GM03348 (cell line): ENCODE data around the gene AGMO.

Experiments
- DNase-seq: peaks from one replicate; pipeline ENCODE4 v3.0.0; 2012; ENCODE audit warnings: low spot score

Gene AGMO

DNA sequence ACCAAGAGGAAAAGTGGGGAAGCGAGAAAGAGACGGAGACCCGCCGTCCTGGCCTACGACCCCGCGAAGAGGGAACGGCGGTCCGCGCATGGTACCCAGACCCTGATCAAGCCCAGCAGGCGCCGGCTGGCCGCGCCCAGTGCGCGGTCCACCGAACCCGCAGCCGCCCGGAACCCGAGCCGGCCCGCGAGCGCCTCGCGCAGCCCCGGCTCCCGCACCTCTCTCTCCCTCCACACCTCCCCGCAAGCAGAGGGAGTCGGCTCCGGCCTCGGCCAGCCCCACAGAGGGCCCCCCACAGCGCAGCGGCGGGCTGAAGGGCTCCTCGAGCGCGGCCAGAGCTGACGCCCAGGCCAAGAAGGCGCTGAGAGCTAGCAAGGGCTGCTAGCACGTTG lies 164.7 kb downstream of the AGMO start:
- no peak for DNase-seq

GRCh38 chr7:15396210-15397158 lies 165.3 kb downstream of the AGMO start:
- DNase-seq: no peak

DNA sequence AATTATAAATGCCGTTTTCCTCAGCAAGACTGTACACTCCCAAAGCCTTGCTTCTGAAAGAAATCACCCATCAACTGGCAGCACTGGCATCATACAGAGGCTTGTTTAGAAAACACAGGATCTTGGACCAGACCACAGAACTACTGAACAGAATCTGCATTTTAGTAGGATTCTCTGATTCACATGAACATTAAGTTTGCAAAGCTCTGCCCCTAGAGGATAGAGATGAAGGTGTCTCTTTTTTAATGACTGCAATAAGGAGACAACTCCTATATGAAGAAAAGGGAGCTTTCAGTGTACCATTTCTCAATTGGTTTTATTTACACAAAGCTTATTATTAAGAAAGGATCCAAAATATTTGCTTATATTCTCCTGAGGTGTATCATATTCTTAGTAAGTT lies 172.7 kb downstream of the AGMO start:
- DNase-seq: no peak

DNA sequence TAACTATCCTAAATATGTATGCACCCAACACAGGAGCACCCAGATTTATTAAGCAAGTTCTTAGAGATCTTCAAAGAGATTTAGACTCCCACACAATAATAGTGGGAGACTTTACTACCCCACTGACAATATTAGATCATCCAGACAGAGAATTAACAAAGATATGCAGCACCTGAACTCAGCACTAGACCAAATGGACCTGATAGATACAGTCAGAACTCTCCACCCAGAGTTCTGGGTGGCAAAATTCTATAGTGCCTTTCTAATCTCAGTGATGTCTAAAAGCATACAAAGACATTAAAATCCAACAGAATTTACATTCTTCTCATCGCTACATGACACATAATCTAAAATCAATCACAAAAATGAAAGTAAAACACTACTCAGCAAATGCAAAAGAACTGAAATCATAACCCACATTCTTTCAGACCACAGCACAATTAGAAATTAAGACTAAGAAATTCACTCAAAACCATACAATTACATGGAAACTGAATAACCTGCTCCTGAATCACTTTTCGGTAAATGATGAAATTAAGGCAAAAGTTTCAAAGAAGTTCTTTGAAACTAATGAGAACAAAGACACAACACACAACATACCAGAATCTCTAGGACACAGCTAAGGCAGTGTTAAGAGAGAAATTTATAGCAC lies 183.2 kb downstream of the AGMO start:
- no peak for DNase-seq

GRCh38 chr7:15376600-15376999 lies 185.2 kb downstream of the AGMO start:
- DNase-seq: no peak

DNA sequence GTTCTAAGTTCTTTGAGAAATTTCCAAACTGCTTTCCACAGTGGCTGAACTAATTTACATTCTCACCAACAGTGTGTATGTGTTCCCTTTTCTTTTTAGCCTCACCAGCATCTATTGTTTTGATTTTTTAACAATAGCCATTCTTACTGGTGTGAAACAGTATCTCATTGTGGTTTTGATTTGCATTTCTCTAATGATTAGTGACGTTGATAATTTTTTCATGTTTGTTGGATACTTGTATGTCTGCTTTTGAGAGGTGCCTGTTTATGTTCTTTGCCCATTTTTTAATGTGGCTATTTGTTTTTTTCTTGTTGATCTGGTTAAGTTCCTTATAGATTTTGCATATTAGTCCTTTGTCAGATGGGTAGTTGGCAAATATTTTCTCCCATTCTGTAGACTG lies 191.4 kb downstream of the AGMO start:
- DNase-seq: no peak

DNA sequence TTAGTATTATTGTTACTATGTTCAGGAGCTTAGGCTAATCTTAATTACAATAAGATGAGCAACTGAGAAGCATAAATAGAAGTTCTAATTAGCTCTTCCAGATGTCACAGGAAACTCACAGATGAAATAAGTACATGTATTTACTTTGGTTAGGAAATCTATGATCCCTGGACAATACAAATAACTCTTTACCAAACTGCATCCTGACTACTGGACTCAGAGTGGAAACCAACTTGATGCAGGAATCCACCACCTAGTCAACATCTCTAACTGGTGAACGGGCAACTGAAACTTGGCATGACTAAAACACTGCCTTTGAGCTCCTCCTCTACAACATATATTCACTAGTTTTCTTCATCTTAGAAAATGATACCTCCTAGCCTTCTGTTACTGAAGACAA lies 193.2 kb downstream of the AGMO start:
- no peak for DNase-seq

GRCh38 chr7:15367897-15368296 lies 193.9 kb downstream of the AGMO start:
- DNase-seq: no peak

DNA sequence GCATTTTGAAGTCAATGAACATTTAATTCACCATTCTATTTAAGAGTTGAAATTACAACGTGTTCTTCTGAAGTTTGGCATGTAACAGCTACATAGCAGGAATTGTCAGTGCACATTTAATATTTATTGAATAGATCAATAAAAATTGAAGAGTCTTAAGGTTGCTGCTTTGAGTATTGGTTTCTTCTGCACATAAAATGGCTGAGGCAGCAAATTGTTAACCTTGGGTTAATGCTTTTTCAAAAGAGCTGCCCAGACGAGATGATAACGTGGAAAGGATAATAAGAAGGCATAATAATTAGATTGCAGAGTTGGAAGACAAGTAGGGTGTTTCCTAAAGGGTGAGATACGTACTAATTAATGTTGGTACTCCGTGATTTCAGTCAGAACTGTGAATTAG lies 203.7 kb downstream of the AGMO start:
- DNase-seq: no peak

DNA sequence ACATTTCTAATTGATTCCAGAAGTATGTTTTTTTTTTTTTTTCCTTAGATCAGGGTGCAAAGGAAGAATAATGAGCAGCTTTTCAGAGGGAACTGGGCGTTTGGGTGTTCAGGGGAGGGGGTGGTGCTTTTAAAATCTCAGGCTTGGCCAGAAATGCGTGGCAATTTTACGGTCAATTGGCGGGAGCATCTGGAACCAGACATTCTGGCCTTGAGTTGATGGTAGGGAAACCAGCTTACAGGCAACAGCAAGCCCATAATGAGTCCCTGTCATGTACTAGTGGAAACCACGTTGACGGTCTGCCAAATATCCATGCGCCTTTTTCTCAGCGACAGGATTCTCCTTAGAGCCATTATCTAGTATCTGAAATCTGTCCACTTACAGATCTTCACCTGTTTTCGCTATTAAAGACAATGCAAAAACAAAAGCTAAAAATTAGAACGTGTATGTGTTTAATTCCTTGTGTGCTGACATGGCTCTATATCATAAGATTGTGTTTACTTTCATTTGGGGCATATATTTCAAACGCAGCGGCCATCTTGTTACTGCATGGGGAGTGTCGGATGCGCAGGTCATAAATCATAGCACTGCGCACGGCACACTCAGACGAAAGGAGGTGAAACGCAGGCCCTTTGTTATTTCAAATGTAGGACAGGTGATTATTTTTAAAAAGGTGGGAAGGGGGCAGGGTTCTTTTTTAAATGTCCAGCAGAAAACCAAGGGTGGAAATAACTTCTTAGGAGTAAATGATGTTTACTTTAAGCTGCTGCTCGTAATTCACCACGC lies 209.2 kb downstream of the AGMO start:
- DNase-seq: no peak

DNA sequence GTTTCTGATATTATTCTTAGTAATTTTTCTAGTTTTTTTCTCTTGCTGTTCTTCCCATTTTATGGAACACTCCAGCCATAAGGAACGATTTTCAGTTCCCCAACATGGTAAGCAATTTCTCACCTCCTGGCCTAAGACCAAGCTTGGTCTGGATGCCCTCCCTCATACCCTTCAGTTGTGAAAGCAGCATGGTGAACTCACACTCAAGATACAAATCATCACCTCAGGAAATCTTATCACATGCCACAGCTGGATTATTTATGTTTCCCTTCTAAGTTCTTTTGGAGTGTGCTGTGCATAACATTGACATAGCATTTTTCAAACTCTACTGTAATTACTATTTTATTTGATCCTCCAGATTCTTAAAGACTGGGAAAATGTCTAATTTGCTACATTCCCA lies 216.6 kb downstream of the AGMO start:
- no peak for DNase-seq

GRCh38 chr7:15341817-15342216 lies 220.0 kb downstream of the AGMO start:
- DNase-seq: no peak

DNA sequence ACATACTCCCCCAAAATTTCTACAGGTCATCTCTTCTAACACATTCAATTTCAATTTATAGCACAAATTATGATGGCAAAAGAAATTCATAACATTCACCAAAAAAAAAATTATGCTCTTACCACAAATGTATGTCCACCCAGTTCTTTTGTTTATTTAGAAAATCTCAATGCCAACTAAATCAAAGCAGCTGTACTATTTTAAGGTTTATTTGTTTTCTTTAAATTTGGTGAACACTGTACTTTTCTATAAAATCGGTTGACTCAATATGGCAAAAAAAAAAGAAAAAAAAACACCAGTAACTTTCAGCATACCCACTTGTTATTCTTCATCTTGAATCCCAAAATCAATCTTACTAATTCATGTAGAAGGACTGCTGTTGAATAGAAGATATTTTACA lies 225.7 kb downstream of the AGMO start:
- DNase-seq: no peak

- no peak for DNase-seq
Measured at GRCh38 chr7:15335390-15335789, 226.4 kb downstream of the AGMO start.

- DNase-seq: no peak
Measured at GRCh38 chr7:15334536-15335263, 227.1 kb downstream of the AGMO start.

DNA sequence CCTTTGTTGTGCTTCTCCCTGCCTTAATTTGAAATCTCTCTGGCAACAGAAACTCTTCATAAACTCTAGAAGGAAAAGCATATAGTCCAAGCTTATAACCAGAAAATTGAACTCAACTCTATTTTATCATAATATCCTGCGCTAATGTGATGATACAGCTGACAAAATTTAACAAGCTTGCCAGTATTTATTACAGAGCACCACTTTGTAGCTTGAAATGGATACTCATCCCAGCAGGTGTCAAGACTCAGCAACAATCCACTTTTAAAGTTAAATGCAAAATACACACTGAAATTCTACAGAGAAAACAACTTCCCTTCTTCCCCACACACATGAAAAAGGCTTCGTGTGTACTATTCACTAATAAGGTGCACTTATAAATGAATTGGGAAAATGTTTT lies 228.9 kb downstream of the AGMO start:
- DNase-seq: no peak

- no peak for DNase-seq
Measured at GRCh38 chr7:15330943-15331342, 230.9 kb downstream of the AGMO start.

- DNase-seq: no peak
Measured at GRCh38 chr7:15327001-15327400, 234.8 kb downstream of the AGMO start.

DNA sequence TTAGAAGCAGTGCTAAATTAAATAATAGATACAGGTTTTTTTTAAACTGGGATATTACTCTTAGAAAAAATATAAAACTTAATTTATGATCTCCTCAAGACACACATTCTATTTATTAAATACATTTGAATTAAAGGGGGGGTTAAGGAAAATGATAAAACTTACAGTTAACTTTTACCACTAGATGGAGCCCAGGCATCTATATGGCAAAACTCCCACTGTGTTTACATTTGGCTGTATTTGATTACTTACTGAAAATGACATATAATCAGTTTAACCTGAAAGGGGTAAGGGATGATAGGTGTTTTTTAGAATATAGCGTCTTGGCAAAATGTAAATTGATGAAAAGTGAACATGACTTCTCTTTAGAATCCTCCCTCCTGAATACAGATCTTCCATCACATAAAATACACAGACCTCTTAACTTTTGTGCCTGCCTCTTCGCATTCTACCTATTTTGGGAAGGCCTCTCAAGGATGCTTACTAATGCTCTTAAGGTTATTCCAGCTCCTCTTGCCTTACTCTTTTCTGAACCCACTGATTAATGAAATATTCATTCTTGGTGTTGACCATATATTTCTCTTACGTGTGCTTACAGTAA lies 235.7 kb downstream of the AGMO start:
- DNase-seq: peak; percentile 28

GRCh38 chr7:15323550-15323949 lies 238.3 kb downstream of the AGMO start:
- no peak for DNase-seq

DNA sequence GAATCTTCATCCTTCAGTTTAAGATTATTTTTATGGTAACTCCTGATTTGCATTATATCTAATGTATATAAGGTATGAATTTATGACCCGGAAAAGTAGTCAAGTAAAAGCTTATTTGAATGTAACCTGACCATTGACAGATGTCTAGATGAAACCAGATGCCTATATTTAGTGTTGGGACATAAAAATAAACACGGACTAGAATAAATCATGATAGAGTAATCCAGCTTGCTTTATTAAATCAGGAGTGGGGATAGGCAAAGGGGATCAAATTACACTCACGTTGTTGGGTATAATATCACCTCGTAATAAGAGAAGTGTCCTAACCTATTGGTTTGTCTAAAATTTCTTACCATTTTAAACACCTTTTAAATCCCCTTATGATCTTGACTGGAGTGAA lies 244.6 kb downstream of the AGMO start:
- no peak for DNase-seq

- DNase-seq: no peak
Measured at GRCh38 chr7:15315678-15316077, 246.1 kb downstream of the AGMO start.
